Muscle of leg (tissue), 11 donors: ENCODE results near the gene PPCS. TPM values are rescaled to one million over a fixed set of nuclear protein-coding genes. Genes with fewer than 3 reads are reported as not detected.

Experiments
- DNase-seq: peaks from one replicate; pipeline ENCODE4 v3.0.0; 2013
- H3K27ac ChIP-seq: one replicate; pipeline ENCODE4 v1.5.1; 2013; ENCODE audit warnings: mild to moderate bottlenecking, low read length, control low read depth
- H3K27me3 ChIP-seq: one replicate; pipeline ENCODE4 v1.6.1; 2013; ENCODE audit warnings: low read length; ENCODE audit not compliant: control insufficient read depth, insufficient read depth
- H3K36me3 ChIP-seq: one replicate; pipeline ENCODE4 v1.6.1; 2013; ENCODE audit warnings: low read length; ENCODE audit not compliant: control insufficient read depth, insufficient read depth
- H3K4me1 ChIP-seq: one replicate; pipeline ENCODE4 v1.6.1; 2013; ENCODE audit warnings: low read length; ENCODE audit not compliant: control insufficient read depth, insufficient read depth
- H3K4me3 ChIP-seq: one replicate; pipeline ENCODE4 v1.5.1; 2013; ENCODE audit warnings: low read length, control low read depth
- H3K9me3 ChIP-seq: replicated peaks from 2 replicates; pipeline ENCODE4 v1.6.1; 2013; ENCODE audit warnings: low read depth, low read length; ENCODE audit not compliant: control insufficient read depth
- WGBS: methylation state at CpG from one replicate; pipeline ENCODE4 v1.1.5; 2013; ENCODE audit warnings: missing lambda C conversion rate; ENCODE audit not compliant: insufficient coverage; 5-methylcytosine and 5-hydroxymethylcytosine counted together
- polyA plus RNA-seq, 8 donors: library from polyadenylated mRNA; unstranded; fragments of 120-200 nt; gene quantifications; one replicate each; pipeline versions ENCODE4 v1.2.1 to v1.2.3, GENCODE V29; 2013; ENCODE audit warnings: inconsistent platforms in 1 of 8, low replicate concordance in 1 of 8; ENCODE audit not compliant: insufficient read length in 8 of 8, insufficient read depth in 1 of 8
- total RNA-seq: library from RNA; stranded (reverse); fragments of 120-200 nt; gene quantifications from one replicate; pipeline ENCODE4 v1.2.4, GENCODE V29; 2013

Gene PPCS
- total and polyA plus RNA-seq, 9 donors, result 35.1 to 41.0 (median 39.5) TPM

GRCh38 chr1:42442662-42443061 is 13.7 kb upstream of the PPCS start:
- WGBS, result no CpG with 5 or more reads among the region's 2 CpGs
- H3K36me3 ChIP-seq, result no peaks in the 10 kb centered on the region
- H3K4me3 ChIP-seq, result no peak overlapping the region
- no peaks in the 10 kb centered on the region for H3K9me3 ChIP-seq
- H3K27ac ChIP-seq, result no peak overlapping the region
- no peaks in the 10 kb centered on the region for H3K4me1 ChIP-seq
- no peaks in the 10 kb centered on the region for H3K27me3 ChIP-seq
- DNase-seq, result no peak

GRCh38 chr1:42449256-42449655 is 7.1 kb upstream of the PPCS start:
- H3K4me3 ChIP-seq, result no peak overlapping the region
- H3K36me3 ChIP-seq, result no peaks in the 10 kb centered on the region
- no peak for DNase-seq
- no peaks in the 10 kb centered on the region for H3K27me3 ChIP-seq
- H3K27ac ChIP-seq, result no peak overlapping the region
- no peaks in the 10 kb centered on the region for H3K9me3 ChIP-seq
- H3K4me1 ChIP-seq, result no peaks in the 10 kb centered on the region

GRCh38 chr1:42450061-42450460 is 6.3 kb upstream of the PPCS start:
- H3K27ac ChIP-seq, result no peak overlapping the region
- no peaks in the 10 kb centered on the region for H3K4me1 ChIP-seq
- no peaks in the 10 kb centered on the region for H3K36me3 ChIP-seq
- no peak overlapping the region for H3K4me3 ChIP-seq
- no peak for DNase-seq
- no peaks in the 10 kb centered on the region for H3K9me3 ChIP-seq
- WGBS, result no CpG with 5 or more reads among the region's 1 CpG
- no peaks in the 10 kb centered on the region for H3K27me3 ChIP-seq

GRCh38 chr1:42453386-42453785 is 3.0 kb upstream of the PPCS start:
- Histone ChIP-seq H3K4me1 (peaks cover 12% of the 10 kb centered on the region), H3K9me3 (no peaks in the 10 kb centered on the region), H3K36me3 (peaks cover 3% of the 10 kb centered on the region), H3K27ac (no peak overlapping the region), H3K4me3 (no peak overlapping the region), H3K27me3 (no peaks in the 10 kb centered on the region)
- WGBS, result 40% methylated on average over 1 of the region's 4 CpGs
- no peak for DNase-seq

GRCh38 chr1:42454403-42454802 is 1.9 kb upstream of the PPCS start:
- no peak for DNase-seq
- Histone ChIP-seq H3K27me3 (no peaks in the 10 kb centered on the region), H3K36me3 (peaks cover 8% of the 10 kb centered on the region), H3K27ac (no peak overlapping the region), H3K4me1 (peaks cover 12% of the 10 kb centered on the region), H3K4me3 (no peak overlapping the region), H3K9me3 (no peaks in the 10 kb centered on the region)
- 94% methylated on average over 4 of the region's 5 CpGs for WGBS

- peak overlapping the region; percentile 97 for H3K27ac ChIP-seq
- H3K27me3 ChIP-seq, result no peaks in the 10 kb centered on the region
- DNase-seq, result peak; percentile 65
- 2% methylated on average over 23 of the region's 23 CpGs for WGBS
- H3K9me3 ChIP-seq, result no peaks in the 10 kb centered on the region
- H3K36me3 ChIP-seq, result peaks cover 12% of the 10 kb centered on the region
- peak overlapping the region; percentile 64 for H3K4me3 ChIP-seq
- H3K4me1 ChIP-seq, result peaks cover 12% of the 10 kb centered on the region
Observed at GRCh38 chr1:42456754-42457089, 379 bp downstream of the PPCS start.

- H3K27ac ChIP-seq, result no peak overlapping the region
- no CpG with 5 or more reads among the region's 2 CpGs for WGBS
- DNase-seq, result no peak
- H3K36me3 ChIP-seq, result peaks cover 12% of the 10 kb centered on the region
- H3K4me1 ChIP-seq, result peaks cover 12% of the 10 kb centered on the region
- H3K27me3 ChIP-seq, result no peaks in the 10 kb centered on the region
- no peaks in the 10 kb centered on the region for H3K9me3 ChIP-seq
- no peak overlapping the region for H3K4me3 ChIP-seq
Observed at GRCh38 chr1:42461196-42461595, 4.9 kb downstream of the PPCS start.

GRCh38 chr1:42462828-42463763 is 6.8 kb downstream of the PPCS start, which contains the start of gene CCDC30:
CCDC30 (plus strand) TSS chr1:42463286; CDS start chr1:42480552, 17,266 bp downstream.
- 2% methylated on average over 59 of the region's 59 CpGs for WGBS
- peak; percentile 99 for DNase-seq
- Histone ChIP-seq H3K4me3 (peak within 1 kb of the TSS; percentile 72), H3K36me3 (peaks cover 9% of the 10 kb centered on the region), H3K9me3 (no peaks in the 10 kb centered on the region), H3K27ac (peak within 1 kb of the TSS; percentile 63), H3K4me1 (peaks cover 5% of the 10 kb centered on the region), H3K27me3 (no peaks in the 10 kb centered on the region)

GRCh38 chr1:42463921-42464320 is 7.6 kb downstream of the PPCS start:
- WGBS, result 86% methylated on average over 1 of the region's 3 CpGs

GRCh38 chr1:42466030-42466429 is 9.7 kb downstream of the PPCS start:
- Histone ChIP-seq H3K9me3 (no peaks in the 10 kb centered on the region), H3K4me1 (peaks cover 5% of the 10 kb centered on the region), H3K4me3 (no peak overlapping the region), H3K27ac (no peak overlapping the region), H3K36me3 (no peaks in the 10 kb centered on the region), H3K27me3 (no peaks in the 10 kb centered on the region)
- DNase-seq, result no peak
- 100% methylated on average over 1 of the region's 2 CpGs for WGBS

More at GRCh38 chr1:42463921-42464320, 7.6 kb downstream of the PPCS start:
- Histone ChIP-seq H3K4me1 (peaks cover 5% of the 10 kb centered on the region), H3K36me3 (peaks cover 8% of the 10 kb centered on the region), H3K27ac (no peak overlapping the region), H3K27me3 (no peaks in the 10 kb centered on the region), H3K4me3 (no peak overlapping the region), H3K9me3 (no peaks in the 10 kb centered on the region)
- DNase-seq, result no peak
